HG03575 (cell line): ENCODE measurements around the gene GPR137.
"Not testable (repeated sequence)": the region's sequence is repeated elsewhere in the genome, so short reads cannot be mapped to it uniquely, and the experiment has no call there.

Experiments
- ATAC-seq: cut with Tn5 transposase; IDR thresholded peaks from one replicate; pipeline ENCODE4 v1.9.1; 2021; ENCODE audit not compliant: unreplicated experiment, insufficient number of reproducible peaks, low FRiP score; ENCODE audit errors: extremely low read depth

GPR137 gene

DNA sequence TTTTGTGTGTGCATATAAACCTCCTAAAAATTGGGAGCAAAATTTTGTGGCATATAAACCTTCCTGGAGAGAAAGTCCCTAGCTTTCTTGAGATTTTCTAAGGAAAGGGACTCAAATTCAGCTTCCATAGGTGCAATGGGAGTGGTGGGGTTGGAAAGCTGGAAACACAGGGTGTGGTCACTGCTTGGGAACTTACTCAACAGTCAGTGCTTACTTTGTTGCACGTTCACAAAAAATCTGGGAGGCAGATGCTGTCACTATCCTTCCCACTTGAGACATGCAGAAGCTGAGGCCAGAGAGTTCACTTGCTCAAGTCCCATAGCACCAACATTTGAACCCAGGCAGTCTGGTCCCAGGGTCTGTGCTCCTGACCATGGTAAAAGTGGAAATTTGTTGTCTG, 10.6 kb downstream of the GPR137 start:
- no peak for ATAC-seq

DNA sequence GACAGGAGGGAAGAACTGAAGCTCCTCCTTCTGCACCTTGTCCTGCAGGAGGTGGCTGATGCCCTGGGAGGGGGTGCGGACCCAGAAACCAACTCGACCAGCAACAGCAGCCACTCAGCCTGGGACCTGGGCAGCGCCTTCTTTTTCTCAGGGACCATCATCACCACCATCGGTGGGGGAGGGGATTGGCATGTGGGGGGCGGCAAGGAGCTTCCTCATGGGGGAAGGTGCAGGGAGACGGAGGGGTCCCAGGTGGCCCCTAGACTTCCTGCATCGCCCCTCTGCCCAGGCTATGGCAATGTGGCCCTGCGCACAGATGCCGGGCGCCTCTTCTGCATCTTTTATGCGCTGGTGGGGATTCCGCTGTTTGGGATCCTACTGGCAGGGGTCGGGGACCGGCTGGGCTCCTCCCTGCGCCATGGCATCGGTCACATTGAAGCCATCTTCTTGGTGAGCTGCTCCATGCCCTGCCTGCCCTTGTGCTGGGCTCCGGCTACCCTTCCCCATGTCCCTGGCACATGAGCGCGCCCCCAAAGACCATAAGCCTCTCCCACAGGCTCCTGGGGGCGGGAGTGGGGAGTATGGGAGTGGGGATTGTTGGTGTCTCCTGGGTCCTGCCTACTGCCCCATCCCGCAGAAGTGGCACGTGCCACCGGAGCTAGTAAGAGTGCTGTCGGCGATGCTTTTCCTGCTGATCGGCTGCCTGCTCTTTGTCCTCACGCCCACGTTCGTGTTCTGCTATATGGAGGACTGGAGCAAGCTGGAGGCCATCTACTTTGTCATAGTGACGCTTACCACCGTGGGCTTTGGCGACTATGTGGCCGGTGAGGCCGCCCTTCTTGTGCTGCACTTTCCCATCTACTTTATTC, 11.4 kb downstream of the GPR137 start:
- no peak for ATAC-seq

- ATAC-seq = no peak
Measured at GRCh38 chr11:64297699-64298358, 12.2 kb downstream of the GPR137 start.

DNA sequence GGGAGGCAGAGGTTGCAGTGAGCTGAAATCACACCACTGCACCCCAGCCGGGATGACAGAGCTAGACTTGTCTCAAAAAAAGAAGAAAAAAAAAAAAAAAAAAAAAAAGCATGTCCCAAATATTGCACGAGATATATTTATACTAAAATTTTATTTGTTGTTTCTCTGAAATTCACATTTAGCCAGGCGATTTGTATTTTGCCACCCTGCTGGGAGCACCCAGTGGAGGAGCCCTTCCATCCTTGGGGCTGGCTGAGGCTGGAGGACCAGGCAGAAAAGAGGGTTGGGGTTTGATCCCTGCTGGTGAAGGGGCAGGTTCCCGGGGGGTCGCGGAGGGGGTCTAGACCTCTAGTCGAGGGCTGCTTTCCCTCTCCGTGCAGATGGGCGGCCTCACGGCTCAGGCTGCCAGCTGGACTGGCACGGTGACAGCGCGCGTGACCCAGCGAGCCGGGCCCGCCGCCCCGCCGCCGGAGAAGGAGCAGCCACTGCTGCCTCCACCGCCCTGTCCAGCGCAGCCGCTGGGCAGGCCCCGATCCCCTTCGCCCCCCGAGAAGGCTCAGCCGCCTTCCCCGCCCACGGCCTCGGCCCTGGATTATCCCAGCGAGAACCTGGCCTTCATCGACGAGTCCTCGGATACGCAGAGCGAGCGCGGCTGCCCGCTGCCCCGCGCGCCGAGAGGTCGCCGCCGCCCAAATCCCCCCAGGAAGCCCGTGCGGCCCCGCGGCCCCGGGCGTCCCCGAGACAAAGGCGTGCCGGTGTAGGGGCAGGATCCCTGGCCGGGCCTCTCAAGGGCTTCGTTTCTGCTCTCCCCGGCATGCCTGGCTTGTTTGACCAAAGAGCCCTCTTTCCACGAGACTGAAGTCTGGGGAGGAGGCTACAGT, 13.6 kb downstream of the GPR137 start:
- ATAC-seq = no peak

DNA sequence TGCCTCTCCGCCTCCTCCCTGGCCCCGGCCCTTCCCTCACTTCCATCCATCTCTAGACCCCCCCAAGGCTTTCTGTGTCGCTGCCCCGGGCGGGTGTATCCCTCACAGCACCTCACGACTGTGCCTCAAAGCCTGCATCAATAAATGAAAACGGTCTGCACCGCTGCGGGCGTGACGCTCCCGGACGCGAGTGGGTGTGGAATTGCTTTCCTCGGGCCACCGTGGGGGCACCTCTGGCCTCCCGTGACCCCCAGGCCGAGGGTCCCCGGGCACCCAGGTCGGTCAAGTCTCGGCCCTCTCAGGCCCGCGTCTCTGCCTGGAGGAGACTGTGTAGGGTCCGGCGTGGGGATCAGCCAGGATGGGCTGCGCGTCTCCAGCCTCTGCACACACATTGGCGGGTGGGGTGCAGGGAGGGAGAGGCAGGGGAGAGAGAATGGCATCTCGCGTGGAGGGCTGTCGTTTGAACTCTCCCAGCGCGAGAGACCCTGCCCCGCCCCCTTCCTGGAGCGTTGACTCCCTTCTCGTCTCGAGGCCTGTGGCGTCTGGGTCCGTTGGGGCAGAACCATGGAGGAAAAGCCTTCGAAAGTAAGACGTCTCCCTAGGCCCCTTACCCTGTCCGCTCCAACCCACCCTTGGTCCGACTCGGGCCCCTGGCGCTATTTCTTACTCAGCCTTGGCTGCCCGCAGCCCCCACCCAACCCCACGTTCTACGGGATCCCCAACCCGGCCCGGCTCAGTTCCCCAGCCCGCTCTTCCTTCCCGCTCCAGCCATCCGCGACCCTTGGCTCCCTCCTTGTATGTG, 14.4 kb downstream of the GPR137 start, which contains the start of gene CATSPERZ:
Gene CATSPERZ (plus strand): TSS at position 512 of the 802 bp plus-strand sequence. CDS start 53 bp downstream, at position 565.
- ATAC-seq = no peak

- no peak for ATAC-seq
Measured at GRCh38 chr11:64303109-64304031, 17.7 kb downstream of the GPR137 start.

DNA sequence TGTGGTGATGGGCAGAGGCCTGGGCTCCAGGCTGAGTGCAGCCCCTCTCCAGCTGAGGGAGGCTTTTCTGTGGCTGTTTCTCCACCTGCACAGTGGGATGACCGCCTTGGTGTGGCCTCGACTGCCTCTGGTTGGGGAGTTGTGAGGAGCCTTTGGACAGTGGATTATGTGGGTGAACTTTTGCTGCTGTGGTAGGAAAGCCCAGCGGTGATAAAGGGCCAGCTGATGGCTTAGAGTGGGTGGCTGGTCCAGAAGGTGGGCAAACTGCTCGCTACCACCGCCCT, 18.3 kb downstream of the GPR137 start:
- no peak for ATAC-seq

GRCh38 chr11:64304316-64305072, 18.8 kb downstream of the GPR137 start:
- no peak for ATAC-seq

GRCh38 chr11:64305075-64305690, 19.5 kb downstream of the GPR137 start, which contains the start of gene ESRRA:
ESRRA (plus strand) TSS chr11:64305524; CDS start chr11:64307180, 1,656 bp downstream.
- ATAC-seq = peak; percentile 32

DNA sequence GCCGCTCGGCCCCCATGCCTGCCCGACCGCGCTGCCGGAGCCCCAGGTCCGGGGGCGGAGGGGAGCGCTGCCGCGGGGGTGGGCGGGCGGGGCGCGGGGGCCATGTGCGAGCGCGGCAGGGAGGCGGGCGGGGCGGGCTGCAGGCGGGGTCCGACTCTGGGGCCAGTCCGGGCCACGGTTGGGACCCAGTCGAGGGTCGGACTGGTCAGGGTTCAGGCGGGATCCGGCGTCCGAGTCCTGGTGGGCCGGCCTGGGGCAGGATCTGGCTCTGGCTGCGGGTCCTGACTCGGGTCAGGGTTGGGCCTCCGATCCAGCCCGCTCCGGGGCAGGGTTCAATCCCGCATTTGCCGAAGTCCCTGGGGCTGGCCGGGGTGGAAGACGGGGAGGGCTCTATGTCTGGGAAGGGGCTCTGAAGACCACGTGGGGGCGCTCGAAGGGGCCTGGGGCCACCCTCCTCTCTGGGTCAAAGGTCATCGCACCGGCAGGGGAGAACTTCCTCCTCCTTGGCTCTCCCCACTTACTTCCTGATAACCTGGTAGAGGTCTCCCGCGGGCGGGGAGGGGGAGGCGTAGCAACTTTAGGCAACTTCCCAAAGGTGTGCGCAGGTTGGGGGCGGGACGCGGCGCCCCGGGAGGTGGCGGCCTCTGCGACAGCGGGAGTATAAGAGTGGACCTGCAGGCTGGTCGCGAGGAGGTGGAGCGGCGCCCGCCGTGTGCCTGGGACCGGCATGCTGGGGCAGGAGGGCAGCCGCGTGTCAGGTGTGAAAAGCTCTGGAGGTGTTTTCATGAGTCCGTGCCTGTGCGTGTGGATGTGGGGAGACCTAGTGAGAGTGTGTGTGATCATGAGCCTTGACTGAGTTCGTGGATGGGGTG, 20.3 kb downstream of the GPR137 start:
- no peak for ATAC-seq

DNA sequence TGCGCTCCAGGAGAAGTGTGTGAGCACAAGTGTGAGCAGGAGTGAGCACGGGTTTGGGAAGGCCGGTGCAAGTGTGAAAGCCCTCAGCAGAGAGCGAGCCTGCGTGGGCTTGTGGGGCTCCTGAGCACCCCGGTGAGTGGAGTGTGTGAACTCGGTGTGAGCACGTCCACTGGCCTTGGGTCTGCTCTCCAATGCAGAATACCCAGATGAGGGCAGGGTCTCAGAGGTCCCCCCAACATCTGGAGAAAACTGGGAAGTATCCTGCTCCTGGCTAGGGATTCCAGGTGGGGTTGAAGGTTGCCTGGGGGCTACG, 20.9 kb downstream of the GPR137 start:
- ATAC-seq = no peak

DNA sequence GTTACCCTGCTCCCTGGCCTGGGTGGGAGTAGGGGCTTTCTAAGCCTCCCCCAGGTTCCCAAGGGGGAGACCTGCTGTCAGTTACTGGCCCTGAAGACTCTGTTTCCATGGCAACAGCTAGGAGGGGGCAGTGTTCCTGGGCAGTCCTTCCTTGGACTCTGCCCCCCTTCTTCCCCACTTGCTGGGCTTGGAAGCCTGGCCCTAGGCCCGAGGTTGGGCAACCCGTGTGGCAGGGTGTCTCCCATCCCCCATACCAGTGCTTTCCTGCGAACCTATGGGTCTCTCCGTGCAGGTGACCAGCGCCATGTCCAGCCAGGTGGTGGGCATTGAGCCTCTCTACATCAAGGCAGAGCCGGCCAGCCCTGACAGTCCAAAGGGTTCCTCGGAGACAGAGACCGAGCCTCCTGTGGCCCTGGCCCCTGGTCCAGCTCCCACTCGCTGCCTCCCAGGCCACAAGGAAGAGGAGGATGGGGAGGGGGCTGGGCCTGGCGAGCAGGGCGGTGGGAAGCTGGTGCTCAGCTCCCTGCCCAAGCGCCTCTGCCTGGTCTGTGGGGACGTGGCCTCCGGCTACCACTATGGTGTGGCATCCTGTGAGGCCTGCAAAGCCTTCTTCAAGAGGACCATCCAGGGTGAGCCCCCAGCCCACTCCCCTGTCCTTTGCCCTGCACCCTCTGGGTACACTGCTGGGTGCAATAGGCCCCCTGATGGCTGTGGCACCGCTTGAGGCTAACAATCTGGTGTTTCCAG, 21.4 kb downstream of the GPR137 start:
- ATAC-seq = no peak

DNA sequence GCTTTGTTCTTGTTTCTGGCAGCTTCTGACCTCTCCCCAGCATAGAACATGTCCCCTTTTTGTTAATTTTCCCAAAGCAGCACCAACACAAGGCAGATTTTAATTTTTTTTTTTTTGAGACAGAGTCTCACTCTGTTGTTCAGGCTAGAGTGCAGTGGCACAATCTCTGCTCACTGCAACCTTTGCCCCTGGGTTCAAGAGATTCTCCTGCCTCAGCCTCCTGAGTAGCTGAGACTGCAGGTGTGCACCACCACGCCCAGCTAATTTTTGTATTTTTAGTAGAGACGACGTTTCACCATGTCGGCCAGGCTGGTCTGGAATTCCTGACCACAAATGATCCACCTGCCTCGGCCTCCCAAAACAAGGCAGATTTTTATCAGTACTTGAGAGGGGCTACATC, 22.1 kb downstream of the GPR137 start:
- not testable (repeated sequence) for ATAC-seq

DNA sequence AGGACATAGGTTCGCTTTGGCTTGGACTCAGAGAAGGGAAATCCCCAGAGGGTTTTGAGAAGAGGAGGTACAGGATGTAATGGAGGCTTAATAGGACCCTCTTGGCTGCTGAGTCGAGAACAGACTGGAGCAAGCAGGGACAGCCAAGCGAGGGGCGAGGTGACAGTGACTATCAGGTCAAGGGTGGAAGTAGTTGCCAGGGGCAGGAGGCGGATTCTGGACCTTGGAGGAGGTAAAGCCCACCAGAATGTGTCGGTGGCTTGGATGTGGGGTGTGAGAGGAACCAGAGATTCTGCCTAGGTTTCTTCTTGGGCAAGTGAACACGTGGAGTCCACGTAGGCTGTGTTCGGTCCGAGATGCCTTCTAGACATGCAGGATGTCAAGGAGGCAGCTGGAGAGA, 27.3 kb downstream of the GPR137 start:
- no peak for ATAC-seq

DNA sequence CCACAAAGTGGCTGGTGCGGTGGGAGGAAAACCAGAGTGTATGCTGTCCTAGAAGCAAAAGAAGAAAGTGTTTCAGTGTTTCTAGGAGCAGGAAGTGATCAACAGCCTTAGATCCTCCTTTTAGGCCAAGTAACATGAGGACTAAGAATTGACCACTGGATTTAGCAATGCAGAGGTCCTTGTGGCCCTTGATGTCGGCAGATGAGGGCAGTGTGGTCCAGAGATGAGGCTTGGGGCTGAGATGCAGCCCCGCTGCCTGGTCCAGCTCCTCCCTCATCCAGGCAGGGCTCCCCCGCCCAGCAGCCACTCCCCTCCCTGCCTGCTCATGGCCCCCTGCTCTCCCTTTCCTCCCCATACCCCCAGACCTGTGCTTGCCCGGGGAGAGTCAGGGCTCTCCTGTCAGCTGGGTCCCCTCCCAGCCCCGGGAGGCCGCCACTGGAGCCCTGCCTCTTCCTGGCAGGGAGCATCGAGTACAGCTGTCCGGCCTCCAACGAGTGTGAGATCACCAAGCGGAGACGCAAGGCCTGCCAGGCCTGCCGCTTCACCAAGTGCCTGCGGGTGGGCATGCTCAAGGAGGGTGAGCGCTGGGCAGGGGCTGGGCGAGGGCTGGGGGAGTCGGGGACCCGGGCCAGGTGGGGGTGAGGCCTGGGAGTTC, 28.0 kb downstream of the GPR137 start:
- no peak for ATAC-seq
